OCI-LY3 (cell line): ENCODE data around the gene BACH2.

ENCODE experiments used
- CTCF ChIP-seq: fragments of 200-600, 300-600 bp; sonication (generic); IDR thresholded peaks from 2 replicates; pipeline ENCODE4 v1.5.1; 2014; ENCODE audit warnings: antibody characterized with exemption, low read length, low read depth
- EZH2phosphoT487 ChIP-seq: fragments of 200-600 bp; shearing (Covaris generic); IDR thresholded peaks from 2 replicates; pipeline ENCODE4 v1.6.1; 2018; ENCODE audit warnings: antibody characterized with exemption, mixed run types, low read depth

DNA sequence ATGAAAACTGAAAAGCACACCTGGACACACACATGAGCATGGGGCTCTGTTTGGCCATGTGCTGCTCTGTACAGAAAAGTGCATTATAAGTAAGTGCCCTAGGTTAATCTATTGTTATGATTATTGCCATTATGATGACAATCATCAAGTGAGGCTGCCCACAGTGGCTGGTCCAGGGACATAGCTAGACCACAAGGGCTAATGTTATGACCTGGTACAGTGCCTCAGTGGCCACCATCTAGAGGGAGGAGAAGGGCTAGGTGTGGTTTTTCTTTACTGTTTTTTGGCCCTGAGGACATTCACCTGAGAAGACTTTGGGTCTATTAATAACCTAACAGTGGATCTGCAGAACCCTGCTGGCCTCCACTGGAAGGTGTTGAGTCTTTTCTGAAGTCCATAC, 316.3 kb downstream of the BACH2 start:
- no peak for TF ChIP-seq CTCF
- TF ChIP-seq EZH2phosphoT487 = no peak
